ENCODE results near the gene APLP2.
A peak's percentile ranks its signal among the peaks of the same experiment; 100 is the strongest.
"Not testable (repeated sequence)": the region's sequence is repeated elsewhere in the genome, so short reads cannot be mapped to it uniquely, and the experiment has no call there.

The APLP2 gene

DNA sequence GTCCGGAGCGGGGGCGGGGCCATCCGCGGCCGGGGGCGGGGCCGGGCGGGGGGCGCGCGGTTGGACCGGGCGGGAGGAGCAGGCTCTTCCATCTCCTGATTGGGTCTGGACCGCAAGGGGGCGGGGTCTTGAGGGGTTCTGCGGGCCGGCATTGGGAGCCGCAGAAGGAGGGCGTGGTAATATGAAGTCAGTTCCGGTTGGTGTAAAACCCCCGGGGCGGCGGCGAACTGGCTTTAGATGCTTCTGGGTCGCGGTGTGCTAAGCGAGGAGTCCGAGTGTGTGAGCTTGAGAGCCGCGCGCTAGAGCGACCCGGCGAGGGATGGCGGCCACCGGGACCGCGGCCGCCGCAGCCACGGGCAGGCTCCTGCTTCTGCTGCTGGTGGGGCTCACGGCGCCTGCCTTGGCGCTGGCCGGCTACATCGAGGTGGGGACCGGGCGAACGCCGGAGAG, at the start of gene APLP2:
Gene APLP2, plus strand, starts transcription at position 236 of the 450 bp plus-strand sequence. Its CDS starts 84 bp downstream, at position 320.
- peak; percentile 97 for DNase-seq

DNA sequence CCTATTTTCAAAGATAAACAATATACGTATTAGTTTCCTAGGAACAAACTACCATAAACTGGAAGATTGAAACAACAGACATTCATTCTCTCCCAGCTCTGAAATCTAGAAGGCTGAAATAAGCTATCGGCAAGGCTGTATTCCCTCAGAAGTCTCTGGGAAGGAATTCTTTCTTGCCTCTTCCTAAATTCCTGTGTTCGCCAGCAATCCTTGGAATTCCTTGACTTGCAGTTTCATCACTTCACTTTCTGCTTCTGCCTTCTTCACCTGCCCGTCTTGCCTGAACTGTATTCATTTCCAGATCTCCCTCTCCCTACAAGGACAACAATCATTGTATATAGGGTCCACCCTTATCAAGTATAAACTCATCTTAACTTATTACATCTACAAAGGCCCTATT, 49.4 kb upstream of the APLP2 start:
- no peak for DNase-seq

DNA sequence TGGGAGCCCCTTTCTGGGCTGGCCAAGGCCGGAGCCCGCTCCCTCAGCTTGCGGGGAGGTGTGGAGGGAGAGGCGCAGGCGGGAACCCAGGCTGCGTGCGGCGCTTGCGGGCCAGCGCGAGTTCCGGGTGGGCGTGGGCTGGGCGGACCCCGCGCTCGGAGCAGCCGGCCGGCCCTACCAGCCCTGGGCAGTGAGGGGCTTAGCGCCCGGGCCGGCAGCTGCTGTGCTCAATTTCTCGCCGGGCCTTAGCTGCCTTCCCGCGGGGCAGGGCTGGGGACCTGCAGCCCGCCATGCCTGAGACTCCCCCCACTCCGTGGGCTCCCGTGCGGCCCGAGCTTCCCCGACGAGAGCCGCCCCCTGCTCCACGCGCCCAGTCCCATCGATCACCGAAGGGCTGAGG, 48.1 kb upstream of the APLP2 start:
- not testable (repeated sequence) for DNase-seq

DNA sequence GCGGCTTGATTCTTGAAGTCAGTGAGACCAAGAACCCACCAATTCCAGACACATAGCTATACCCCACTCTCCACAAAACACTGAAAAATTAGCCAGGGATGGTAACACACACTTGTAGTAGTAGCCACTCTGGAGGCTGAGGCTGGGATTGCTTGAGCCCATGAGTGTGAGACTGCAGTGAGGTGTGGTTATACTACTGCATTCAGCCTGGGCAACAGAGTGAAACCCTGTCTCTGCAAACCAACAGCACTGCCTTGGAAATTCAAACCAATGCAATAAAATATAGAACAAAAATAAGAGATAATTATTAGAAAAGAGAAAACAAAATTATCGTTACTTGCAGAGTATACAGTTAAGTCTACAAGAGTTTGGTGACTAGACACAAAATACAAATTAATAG, 46.9 kb upstream of the APLP2 start:
- DNase-seq = no peak

DNA sequence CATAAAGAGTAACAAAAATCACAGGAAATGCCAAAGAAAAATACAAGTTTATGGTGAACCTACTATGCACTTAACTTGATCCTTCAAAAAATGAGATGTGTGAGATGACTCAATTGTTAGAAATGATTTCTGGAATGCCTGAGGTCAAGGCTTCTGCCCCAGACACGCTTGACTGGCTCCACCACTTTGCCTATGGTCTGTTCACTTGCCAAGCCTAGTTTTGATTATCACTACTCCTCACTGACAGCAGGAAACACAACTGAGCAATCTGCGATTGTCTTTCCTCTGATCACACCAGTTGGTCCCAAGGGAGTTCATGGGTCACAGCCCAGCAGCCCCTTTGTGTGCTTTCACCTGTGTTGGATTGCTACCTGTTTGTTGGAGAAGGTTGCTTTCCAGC, 46.5 kb upstream of the APLP2 start:
- DNase-seq = no peak

DNA sequence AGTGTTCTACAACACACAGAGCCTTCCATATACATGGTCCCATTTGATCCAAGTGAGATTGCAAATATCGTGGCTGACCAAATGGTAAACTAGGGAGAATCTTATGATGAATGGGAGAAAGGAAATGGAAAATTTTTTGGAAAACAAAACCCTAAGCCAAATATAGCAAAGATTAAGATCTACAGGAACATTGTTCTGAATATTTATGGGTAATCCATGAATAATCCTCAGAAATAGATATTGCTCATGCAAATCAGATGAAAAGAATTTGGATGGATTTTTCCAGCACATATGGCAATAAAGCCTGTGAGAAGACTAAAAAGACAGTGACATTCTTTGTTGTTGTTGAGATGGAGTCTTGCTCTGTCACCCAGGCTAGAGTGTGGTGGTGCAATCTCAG, 45.3 kb upstream of the APLP2 start:
- DNase-seq = no peak

DNA sequence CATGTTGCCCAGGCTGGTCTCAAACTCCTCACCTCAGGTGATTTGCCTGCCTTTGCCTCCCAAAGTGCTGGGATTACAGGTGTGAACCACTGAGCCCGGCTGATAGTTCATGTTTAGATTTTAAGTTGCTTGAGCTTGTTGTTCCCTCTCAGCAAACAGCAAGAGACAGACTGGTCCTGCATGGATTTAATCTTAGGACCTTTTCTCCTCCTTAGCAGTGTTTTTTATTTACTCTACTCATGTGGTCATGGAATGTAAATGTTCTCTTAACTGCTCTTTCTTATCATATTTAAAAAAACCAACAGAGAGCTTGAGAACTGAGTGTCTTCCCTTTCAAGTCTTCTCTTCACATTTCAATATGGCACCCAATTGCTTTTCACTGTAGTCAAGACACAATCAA, 44.3 kb upstream of the APLP2 start:
- DNase-seq = no peak

DNA sequence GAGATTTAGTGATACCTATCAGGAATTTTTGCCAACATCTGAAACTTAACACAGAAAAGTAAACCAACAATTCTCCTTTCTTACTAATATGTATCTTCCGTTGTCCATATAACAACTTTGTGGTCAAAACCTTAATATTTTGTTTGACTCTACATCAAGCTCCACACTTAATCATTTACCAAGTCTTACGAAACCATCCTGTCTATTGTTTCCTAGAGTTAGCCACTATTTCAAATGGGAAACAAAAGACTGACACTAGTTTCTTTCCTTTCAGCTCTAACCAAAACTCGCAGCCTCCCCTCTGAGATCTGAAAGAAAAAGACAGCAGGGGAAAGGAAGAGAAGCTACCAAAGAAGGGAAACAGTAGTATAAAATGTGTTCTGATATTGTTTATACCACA, 40.6 kb upstream of the APLP2 start:
- no peak for DNase-seq

DNA sequence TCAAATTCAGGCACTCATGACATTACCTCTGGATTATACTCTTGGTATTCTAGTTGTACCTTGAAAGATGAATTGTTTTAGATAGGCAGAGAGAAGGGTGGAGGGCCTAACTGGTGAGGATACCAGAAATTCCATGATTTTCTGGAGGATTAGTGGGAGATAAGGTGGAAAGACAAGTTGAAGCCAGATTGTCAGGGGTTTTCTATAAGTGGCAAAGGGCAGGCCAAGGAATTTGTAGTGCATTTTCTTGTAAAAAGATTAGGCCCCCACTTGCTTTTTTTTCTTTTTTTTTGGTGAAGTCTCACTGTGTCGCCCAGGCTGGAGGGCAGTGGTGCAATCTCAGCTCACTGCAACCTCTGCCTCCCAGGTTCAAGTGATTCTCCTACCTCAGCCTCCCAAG, 38.6 kb upstream of the APLP2 start:
- DNase-seq = no peak

DNA sequence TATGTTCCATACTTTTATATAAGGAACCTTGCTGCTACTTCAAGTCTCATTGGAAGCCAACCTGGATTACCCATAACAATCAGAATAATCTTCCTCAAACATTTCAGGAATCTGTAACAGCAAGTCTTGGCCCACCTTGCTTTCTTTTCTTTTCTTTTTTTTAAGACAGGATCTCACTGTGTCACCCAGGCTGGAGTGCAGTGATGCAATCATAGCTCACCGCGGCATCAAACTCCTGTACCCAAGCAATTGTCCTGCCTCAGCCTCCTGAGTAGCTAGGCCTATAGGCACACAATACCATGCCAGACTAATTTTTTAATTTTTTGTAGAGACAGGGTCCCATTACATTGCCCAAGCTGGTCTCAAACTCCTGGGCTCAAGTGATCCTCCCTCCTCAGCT, 37.7 kb upstream of the APLP2 start:
- no peak for DNase-seq

DNA sequence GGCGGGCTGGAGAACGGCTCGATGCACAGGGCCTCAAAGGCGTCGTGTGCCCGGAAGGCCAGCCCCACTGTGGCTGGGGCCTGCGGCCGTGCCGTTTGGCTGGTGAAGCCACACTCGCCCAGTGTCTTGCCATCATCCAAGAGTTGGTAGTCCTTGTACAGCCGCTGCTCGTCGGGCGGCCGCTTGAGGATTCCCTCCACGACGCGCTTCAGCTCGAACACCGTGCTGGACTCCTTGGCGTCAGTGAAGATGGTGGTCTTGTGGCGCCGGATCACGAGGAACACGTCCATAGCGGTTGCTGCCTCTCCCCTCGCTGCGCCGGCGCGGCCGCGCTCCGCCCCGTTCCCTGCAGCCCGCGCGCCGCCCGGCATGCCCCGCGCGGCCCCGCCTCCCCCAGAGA, 36.8 kb upstream of the APLP2 start:
- no peak for DNase-seq

DNA sequence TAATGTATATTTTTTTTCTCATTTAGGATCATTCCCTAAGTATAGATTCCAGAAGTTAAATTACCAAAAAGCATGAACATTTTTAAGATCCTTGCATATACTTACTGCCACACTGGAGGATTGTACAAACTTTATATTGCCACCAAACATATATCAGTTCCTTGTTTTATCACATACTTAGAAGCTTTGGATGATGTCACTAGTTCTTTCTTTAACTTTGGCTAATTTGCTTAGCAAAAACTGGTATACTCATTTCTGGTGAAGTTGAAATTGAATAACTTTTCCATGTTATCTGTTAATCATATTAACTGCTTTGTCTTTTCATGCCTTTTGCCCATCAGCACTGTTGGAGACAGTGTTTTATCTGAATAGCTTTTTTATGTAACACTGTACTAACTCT, 35.5 kb upstream of the APLP2 start:
- DNase-seq = no peak

DNA sequence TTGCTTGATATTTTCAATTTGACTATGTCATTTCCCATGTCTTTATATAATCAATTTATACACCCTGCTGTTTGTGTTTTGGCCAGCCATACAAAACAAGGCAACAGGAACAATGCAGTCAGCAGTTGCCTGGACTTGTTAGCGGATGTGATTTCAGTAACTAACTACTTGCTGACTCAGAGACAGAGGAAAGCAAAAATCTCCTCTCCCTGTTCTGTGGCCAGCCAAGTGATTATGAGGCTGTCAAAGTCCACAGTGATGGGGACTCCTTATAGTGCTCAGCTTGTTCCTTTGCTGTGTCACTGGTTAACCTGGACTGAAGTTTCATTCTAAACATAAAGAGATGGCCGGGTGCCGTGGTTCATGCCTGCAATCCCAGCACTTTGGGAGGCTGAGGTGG, 32.6 kb upstream of the APLP2 start:
- DNase-seq = no peak

DNA sequence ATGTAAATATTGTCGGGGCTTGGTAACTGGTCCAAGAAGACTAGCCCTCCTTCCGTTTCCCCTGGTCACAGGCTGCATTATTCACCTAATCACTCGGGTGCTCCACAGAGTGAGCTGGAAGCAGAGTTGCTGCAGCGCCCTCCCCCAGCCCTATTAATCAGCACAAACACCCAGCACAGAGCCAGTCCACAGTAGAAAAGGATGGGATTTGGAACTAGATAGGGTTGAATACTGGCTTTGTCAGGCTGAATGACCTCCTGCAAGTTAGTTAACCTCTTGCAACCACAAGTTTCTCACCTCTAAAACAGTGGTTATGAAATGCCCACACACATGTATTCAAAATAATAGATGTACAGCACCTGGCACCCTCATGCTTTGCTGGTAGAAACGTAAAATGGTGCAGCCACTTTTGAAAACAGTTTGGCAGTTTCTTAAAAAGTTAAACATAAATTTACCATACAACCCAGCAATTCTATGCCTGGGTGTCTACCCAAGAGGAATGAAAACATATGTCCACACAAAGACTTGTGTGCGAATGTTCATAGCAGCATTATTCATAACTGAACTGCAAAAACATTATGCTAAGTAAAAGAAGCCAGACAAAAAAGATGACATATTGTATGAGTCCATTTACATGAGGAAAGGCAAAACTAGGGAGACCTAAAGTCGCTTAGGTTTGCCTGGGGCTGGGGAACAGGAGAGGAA, 31.7 kb upstream of the APLP2 start:
- DNase-seq = no peak

DNA sequence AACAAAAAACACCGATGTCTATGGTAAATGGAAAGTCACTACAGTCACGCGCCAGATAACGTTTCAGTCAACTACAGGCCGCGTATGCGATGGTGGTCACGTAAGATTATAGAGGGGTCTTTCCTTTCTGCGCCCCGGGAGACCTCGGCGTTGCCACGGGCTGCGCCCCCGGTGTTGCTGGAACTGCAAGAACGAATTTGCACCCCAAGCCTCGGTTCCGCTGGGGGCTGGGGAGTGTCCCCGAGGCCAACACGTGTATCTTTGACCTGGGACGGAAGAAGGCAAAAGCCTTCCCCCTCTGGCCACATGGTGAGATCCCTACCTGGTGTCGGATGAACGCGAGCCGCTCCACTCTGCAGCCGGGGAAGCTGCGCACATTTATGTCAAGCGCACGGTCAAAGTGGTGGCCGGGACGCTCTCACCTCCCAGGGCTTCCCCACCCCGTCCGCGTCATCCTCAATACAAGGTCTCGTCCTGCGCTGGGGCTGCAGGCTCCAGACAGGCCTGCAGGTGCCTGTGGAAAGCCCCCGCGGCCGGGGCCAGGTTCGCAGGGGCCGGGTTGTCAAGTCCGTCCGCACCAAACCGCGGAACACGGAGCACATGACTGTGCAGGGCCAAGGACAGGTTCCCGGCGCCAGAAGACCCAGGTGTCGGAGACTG, 29.3 kb upstream of the APLP2 start:
- no peak for DNase-seq

DNA sequence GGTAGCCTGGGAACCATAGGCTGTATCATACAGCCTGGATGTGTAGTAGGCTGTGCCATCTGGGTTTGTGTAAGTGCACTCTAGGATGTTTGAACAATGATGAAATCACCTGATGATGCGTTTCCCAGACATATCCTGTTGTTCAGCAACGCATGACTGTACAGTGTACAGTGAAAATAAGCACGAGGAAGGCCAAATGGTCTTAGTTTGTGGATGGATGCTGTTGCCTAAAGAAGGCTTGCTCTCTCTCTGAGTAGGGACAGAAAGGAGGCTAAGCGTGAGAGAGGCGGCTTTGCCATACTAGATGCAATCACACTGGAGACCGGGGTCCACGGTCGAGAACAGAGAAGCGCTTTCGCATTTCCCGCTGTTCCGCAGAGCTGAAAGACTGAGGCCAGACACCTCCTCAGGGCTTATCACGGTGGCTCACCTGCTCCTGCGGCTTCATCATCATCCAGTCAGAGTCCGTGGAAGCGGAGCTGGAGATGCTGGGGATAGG, 27.6 kb upstream of the APLP2 start:
- DNase-seq = no peak

DNA sequence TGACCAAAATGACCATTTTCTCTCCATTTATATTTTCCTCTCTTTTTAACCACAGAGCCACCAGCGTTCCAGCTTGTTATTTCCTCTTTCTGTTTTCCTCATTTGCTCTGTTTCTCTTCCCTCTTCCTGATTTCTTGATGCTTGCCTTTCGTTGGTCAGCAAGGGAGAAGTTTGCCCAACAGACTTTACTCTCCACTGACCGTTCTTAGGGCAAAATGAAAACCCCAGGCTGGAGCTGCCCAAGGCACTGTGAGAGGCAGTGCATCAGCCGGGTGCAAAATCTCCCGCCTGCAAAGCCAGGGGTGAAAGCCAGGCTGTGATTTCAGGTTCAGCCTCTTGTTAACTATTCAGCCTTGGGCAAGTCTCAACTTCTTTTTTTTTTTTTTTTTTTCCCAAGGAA, 26.1 kb upstream of the APLP2 start:
- no peak for DNase-seq

DNA sequence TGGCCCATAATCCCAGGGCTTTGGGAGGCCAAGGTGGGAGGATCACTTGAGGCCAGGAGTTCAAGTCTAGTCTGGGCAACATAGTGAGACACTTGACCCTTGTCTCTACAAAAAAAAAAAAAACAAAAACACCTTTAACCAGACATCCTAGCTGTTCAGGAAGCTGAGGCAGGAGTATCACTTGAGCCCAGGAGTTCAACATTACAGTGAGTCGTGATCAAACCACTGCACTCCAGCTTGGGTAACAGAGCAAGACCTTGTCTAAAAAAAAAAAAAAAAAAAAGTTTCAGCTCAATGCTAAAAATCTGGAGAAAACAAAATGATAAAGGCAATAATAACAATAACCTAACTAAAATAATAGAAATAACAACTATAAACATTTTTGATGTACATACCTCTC, 22.6 kb upstream of the APLP2 start:
- no peak for DNase-seq

DNA sequence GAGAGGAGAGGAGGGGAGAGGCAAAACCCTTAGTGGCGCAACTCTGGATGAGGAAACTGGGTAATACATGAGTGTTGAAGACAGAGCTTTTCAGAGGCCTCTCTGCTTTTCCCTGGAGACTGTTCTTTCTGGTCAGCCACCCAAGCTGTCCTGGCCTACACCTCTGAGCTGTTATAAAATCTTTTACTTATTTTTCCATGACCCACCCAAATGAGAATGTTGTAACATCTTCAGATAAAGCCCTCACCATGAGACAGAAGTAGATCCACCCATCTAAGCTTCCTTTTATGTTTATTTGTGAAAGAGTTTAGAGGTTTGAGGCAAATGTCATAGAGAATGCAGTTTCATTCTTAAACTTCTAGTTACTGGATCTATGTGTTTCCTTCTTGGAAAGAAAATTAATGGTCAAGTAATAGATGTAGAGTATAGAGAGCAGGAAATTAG, 20.3 kb upstream of the APLP2 start:
- no peak for DNase-seq

DNA sequence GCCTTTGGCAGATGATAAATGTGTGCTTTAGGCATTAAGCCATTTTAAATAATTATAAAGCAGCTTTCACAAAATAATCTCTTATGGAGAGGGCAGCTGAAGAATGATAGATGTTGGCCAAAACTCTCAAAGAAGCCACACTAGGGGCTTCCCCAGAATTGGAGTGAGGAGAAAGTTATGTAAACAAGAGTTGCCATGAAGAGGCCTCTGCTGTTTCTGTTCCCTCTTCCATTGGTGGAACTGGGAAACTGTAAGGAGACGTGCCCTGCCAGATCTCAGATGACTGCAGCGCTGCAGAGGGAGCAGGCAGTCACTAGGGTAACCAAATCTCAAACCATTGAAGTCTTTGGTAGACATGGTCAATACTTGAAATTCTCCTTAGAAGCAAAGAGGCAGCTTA, 19.4 kb upstream of the APLP2 start:
- no peak for DNase-seq

DNA sequence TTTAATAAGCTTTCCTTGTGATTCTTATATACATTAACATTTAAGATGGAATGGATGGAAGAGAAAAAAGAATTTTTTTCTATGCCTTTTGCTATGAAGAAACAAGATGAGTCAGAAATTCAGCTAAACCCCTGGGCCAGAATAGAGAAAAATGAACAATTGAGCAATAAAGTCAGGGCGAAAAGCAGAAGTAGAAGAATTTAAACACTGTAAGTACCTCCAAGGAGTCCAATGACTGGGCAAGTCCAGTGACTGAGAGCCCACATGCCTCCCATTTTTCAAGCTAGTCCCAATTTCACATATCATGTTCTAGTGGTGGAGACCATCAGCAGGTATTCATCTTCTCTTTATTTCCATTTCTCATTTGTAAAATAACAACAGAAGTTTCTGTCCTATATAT, 18.6 kb upstream of the APLP2 start:
- DNase-seq = no peak

DNA sequence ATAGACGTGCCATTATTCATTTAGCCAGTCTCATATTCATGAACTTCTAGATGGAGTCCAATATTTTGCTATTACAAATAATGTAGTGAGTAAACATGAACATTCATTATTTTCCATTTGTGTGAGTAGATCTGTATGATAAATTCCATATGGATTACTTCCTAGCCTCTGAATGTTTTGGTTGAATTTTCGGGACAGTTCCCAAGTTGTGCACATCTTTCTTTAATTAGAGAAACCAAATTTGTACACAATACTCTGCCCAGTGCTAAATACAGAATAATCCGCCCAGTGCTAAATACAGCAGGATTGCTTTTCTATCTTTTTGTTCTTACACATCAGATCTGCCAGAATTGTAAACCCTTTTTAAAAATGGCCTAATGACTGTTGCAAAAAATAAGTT, 17.1 kb upstream of the APLP2 start:
- no peak for DNase-seq

DNA sequence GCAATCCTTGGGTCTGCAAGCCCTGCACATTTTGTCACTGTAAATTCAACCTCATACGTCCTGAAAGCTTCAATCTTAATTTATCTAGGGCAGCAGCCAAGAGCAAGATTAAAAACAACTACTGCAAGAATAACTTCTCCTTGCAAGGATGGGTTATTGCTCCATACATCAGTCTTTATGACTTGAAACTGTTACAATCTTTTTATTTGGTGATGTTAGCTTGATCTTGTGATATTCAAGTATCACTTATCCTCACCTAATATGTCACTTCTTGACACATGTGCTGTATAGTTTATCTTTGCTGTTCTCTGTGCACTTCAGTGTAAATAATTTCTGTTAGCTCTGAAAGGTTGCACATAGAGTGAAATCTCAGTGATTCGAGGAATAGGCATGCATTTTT, 14.7 kb upstream of the APLP2 start:
- no peak for DNase-seq

DNA sequence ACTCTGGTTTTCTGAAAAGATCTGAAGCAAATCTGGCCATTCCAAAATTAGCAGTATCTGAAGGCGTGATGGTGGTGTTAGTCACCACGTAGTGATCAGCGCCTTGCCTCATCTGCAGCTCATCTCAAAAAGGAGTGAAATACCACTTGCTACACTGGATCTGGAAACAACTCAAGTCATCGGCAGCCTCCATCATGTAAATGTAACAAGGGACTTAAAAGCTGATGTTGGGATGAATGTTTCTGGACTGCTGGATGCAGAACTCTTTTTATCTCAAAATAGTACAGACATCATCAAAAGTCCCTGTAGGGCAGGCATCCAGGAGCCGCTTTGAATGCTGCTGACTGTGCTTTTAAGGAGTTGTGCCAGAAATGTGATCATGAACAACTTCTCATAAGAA, 14.1 kb upstream of the APLP2 start:
- no peak for DNase-seq

DNA sequence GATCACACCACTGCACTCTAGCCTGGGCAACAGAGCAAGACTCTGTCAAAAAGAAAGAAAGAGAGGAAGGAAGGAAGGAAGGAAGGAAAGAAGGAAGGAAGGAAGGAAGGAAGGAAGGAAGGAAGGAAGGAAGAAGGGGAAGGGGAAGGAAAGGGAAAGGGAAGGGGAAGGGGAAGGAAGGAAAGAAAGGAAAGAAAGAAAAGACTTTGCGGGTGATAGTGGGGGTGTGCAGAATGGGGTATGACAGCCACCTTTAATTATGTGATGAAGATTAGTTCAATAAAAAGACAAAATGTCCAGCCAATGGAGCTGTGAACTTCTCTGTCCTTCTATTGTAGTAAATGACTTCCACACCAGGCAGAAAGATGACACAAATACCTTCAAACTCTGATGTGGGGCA, 8.7 kb upstream of the APLP2 start:
- no peak for DNase-seq

All from activated naive CD4-positive, alpha-beta T cell treated with Interleukin-2 at 50 U/mL for 16 hours (primary cell).